ENCODE results near the gene CHST8. TPM values are rescaled to one million over a fixed set of nuclear protein-coding genes. Genes with fewer than 3 reads are reported as not detected.

CHST8 gene
- polyA plus RNA-seq, 1 donor, result 0.66 TPM

DNA sequence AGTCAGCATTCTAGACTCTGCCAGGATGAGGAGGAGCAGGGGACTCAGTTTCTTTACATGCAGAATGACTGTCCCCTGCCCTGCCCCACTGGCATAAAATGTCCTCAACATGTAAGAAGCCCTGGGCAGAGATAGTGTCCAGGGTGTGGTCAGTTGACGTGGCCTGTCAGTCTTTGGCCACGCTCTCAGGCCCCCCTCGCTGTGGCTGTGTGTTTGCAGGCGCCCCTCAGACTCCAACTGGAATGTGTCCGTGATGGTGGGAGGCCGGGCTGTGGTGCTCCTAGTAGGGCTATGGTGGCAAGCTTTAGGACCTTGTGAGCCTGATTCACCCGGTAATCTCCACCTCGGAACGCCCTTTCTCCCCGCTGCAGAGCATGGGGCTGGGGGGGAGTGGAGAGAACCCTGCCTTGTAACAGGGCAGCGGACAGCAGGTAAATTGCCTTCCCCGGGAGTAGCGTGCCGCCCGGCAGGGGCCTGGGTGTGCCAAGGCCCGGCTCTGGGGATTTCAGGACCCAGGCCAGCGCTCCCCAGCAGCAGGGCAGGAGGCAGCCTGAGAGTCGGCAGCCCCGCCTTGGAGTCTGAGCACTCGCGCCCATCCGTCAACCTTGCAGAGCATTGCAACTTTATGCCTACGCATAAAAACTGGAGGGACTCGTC is 62.3 kb downstream of the CHST8 start:
- no CpG with 5 or more reads among the region's 24 CpGs for WGBS (ENCODE audit: insufficient coverage, low lambda C conversion rate)
- no peaks in the 10 kb centered on the region for H3K36me3 ChIP-seq (ENCODE audit: control insufficient read depth, insufficient read depth, low read length)
- peaks cover 28% of the 10 kb centered on the region for H3K27me3 ChIP-seq (ENCODE audit: control insufficient read depth, insufficient read depth, low read length)
- H3K27ac ChIP-seq (ENCODE audit: low read length), result no peak overlapping the region
- DNase-seq, result peak; percentile 18 to 33
- H3K9me3 ChIP-seq (ENCODE audit: control insufficient read depth, low read depth, low read length), result no peaks in the 10 kb centered on the region
- no peaks in the 10 kb centered on the region for H3K4me1 ChIP-seq (ENCODE audit: control insufficient read depth, insufficient read depth, low read length)
- no peak overlapping the region for H3K4me3 ChIP-seq (ENCODE audit: low read length)

DNA sequence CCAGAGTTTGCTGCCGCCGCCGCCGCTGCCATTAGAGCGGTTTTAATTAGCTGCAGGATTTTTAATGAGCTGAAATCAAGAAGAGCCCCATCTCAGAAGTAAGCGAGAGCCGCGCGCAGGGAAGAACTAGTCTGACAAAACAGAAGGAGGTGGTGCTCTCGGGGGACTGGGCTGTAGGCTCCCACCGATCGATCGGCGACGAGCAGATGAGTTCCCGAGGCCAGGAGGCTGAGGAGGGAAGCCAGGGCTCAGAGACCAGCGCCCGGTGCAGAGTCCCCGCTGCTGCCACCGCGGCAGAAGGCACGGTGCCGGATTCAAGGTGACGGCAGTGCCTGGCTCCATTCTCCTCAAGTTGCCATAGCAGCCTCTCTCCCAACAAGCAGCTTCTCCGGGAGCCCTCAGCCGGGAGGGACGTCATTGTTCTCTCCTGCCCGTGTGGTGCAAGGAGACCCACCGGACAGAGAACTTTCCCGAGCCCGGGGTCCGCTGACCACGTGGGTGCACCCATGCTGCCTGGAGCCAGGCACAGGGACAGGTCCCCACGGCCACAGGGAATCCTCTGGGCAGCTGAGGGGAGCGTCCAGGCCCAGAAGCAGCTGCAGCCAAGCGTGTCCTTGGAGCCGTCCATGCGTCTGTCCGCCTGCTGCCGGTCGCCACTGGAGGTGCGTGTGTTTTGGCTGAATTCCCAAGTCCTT is 62.9 kb downstream of the CHST8 start:
- H3K27ac ChIP-seq (ENCODE audit: low read length), result no peak overlapping the region
- no peaks in the 10 kb centered on the region for H3K4me1 ChIP-seq (ENCODE audit: control insufficient read depth, insufficient read depth, low read length)
- 10% methylated on average over 2 of the region's 42 CpGs for WGBS (ENCODE audit: insufficient coverage, low lambda C conversion rate)
- H3K9me3 ChIP-seq (ENCODE audit: control insufficient read depth, low read depth, low read length), result no peaks in the 10 kb centered on the region
- DNase-seq, result no peak
- no peaks in the 10 kb centered on the region for H3K36me3 ChIP-seq (ENCODE audit: control insufficient read depth, insufficient read depth, low read length)
- H3K27me3 ChIP-seq (ENCODE audit: control insufficient read depth, insufficient read depth, low read length), result peaks cover 28% of the 10 kb centered on the region
- no peak overlapping the region for H3K4me3 ChIP-seq (ENCODE audit: low read length)

DNA sequence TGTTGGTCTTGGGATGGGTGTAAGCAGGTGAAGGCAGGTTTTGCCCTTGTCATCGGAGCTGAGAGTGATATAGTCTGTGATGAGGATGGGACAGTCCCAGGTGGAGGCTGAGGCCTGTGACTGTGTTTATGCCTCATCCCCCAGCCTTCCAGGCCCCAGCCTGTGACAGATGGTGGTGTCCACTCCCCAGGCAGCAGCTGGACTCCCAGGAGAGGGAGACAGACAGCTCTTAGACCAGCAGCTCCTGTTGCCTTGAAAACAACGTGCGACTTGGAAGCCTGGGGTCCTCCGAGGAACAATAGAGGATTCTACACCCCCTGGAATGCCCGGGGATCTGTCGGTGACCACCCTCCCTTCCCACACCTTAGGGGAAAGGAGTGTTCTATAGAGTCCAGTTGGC is 63.8 kb downstream of the CHST8 start:
- no peak for DNase-seq
- no CpG with 5 or more reads among the region's 6 CpGs for WGBS (ENCODE audit: insufficient coverage, low lambda C conversion rate)

DNA sequence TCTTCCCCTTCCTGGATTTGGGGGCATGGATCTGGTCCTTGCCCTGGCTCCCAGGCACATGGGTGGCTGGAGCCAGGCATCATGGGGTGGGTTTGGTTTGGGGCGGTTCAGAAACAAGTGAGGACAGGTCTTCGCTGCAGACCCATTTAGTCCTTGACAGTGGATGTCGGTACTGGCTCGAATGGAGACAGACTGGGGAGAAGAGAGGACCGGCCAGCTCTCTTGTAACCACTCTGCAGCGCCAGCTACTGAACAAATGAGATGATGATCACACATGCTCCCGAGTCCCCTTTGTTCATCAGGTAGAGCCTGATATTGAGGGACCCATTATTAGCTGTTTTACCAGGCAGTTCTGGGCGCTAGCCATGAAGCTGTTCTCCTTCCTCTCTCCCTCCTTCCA is 64.5 kb downstream of the CHST8 start:
- no peaks in the 10 kb centered on the region for H3K36me3 ChIP-seq (ENCODE audit: control insufficient read depth, insufficient read depth, low read length)
- H3K4me1 ChIP-seq (ENCODE audit: control insufficient read depth, insufficient read depth, low read length), result no peaks in the 10 kb centered on the region
- H3K27me3 ChIP-seq (ENCODE audit: control insufficient read depth, insufficient read depth, low read length), result peaks cover 28% of the 10 kb centered on the region
- no peak overlapping the region for H3K27ac ChIP-seq (ENCODE audit: low read length)
- no CpG with 5 or more reads among the region's 8 CpGs for WGBS (ENCODE audit: insufficient coverage, low lambda C conversion rate)
- no peak overlapping the region for H3K4me3 ChIP-seq (ENCODE audit: low read length)
- H3K9me3 ChIP-seq (ENCODE audit: control insufficient read depth, low read depth, low read length), result no peaks in the 10 kb centered on the region
- no peak for DNase-seq

More for the DNA sequence above, 63.8 kb downstream of the CHST8 start:
- Histone ChIP-seq H3K27me3 (ENCODE audit: control insufficient read depth, insufficient read depth, low read length) (peaks cover 28% of the 10 kb centered on the region), H3K36me3 (ENCODE audit: control insufficient read depth, insufficient read depth, low read length) (no peaks in the 10 kb centered on the region), H3K4me1 (ENCODE audit: control insufficient read depth, insufficient read depth, low read length) (no peaks in the 10 kb centered on the region), H3K27ac (ENCODE audit: low read length) (no peak overlapping the region), H3K4me3 (ENCODE audit: low read length) (no peak overlapping the region), H3K9me3 (ENCODE audit: control insufficient read depth, low read depth, low read length) (no peaks in the 10 kb centered on the region)

DNA sequence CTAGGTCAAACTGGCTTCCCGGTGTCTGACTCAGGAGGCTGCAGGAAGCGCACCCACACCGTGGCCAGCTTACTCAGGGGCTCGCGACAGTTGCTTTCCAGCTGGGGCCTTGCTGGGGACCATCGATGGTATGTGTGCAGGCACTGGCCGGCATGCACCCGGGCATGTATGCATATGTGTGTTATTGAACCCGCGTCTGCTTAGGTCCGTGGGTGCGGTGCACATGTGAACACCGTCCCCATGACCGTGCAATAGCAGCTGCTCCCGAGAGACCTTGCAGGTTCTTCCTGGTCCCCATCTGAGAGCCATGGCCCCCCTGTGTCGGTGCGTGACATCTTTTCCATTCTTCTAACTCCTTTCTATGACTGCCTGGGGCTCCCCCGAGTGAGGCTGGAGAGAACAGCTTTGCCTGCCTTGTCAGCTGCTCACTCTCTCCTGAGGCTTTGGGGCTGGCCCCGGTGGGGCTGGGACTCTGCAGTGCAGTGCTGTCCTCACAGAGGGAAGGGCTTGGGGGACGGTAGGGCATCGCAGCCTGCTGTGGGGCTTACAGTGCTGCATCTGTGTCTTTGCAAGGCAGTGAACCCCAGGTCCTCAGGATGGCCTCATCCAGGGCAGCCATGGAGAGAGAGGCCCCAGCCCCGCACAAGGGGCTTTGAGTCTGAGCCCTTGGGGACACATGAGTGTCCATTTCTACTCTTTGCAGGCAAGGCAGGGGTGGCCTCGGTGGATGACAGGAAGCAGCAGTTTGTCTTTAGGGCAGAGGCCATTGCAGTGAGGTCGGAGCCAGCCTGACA is 65.1 kb downstream of the CHST8 start:
- Histone ChIP-seq H3K27me3 (ENCODE audit: control insufficient read depth, insufficient read depth, low read length) (peaks cover 28% of the 10 kb centered on the region), H3K4me3 (ENCODE audit: low read length) (no peak overlapping the region), H3K27ac (ENCODE audit: low read length) (no peak overlapping the region), H3K9me3 (ENCODE audit: control insufficient read depth, low read depth, low read length) (no peaks in the 10 kb centered on the region), H3K36me3 (ENCODE audit: control insufficient read depth, insufficient read depth, low read length) (no peaks in the 10 kb centered on the region), H3K4me1 (ENCODE audit: control insufficient read depth, insufficient read depth, low read length) (no peaks in the 10 kb centered on the region)
- no peak for DNase-seq
- WGBS (ENCODE audit: insufficient coverage, low lambda C conversion rate), result no CpG with 5 or more reads among the region's 24 CpGs

DNA sequence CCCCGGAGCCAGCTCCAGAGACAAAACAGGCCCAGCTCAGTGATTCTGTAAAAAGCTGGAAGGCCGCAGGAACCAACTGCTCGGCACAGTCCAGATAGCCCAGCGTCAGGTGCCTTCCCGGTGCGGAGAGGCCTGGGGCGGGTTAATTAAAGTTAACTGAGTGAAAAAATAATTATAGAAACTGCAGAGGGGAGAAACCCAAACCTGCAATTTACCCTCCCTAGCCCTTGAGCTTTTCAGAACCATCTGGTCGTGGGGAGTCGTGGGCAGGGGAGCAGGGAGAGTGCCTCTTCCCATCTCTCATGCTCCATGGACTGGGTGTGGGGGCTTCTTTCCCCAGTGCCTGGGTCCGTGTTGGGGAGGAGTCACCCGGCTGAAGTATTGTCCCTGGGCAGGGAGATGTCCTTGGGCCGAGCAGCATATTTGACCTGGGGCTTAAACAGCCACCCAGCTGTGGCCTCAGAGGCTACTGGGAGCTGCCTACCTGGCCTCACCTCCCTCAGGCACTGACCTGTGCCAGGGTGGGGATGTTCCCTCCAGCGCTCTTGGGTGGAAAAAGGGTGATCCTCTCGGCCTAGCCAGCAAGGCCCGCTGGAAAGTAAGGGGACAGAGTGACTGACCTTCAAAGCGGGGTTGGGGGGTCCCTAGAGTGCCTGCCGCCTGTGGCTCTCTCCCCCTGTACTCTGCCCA is 65.9 kb downstream of the CHST8 start:
- no peaks in the 10 kb centered on the region for H3K36me3 ChIP-seq (ENCODE audit: control insufficient read depth, insufficient read depth, low read length)
- H3K9me3 ChIP-seq (ENCODE audit: control insufficient read depth, low read depth, low read length), result no peaks in the 10 kb centered on the region
- no peak overlapping the region for H3K4me3 ChIP-seq (ENCODE audit: low read length)
- H3K4me1 ChIP-seq (ENCODE audit: control insufficient read depth, insufficient read depth, low read length), result no peaks in the 10 kb centered on the region
- no peak overlapping the region for H3K27ac ChIP-seq (ENCODE audit: low read length)
- WGBS (ENCODE audit: insufficient coverage, low lambda C conversion rate), result no CpG with 5 or more reads among the region's 17 CpGs
- H3K27me3 ChIP-seq (ENCODE audit: control insufficient read depth, insufficient read depth, low read length), result peaks cover 28% of the 10 kb centered on the region
- DNase-seq, result no peak

DNA sequence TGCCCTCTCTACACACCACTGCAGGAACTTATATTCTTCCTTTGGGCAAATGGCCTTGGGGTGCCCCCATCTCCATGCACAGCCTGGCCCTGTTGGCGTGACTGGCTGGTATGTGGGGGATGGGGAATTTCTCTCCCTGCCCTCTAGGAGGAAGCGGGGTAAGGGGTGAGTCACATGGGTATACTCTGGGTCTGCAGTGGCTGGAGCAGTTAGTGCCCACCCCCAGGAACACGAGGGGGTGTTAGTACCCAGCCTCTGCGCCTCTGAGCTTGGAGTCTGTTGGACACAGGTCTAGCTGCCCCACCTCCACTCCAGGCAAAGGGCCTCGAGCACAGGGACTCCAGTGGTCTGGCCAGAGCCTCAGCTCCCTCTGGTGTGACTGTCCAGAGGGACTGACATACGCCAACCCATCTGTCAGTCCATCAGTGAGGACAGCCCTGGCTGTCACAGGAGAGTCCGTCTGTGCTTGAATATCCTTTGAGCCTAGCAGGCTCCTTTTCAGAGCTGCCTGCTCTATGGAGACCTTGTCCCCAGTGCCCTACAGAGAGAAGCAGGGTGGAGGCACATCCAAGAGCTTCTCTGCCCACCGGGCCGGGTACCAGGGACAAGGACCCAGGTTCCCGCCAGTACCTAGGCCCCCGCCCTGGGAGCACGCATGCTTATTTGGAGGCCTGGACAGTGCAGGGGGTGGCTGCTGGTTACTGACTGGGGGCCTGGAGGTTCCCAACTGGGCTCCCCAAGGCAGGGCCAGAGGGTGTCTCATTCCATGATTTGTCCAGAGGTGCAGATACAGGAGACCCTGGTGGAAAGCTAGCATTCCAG is 66.6 kb downstream of the CHST8 start:
- no CpG with 5 or more reads among the region's 12 CpGs for WGBS (ENCODE audit: insufficient coverage, low lambda C conversion rate)
- H3K4me1 ChIP-seq (ENCODE audit: control insufficient read depth, insufficient read depth, low read length), result no peaks in the 10 kb centered on the region
- no peaks in the 10 kb centered on the region for H3K36me3 ChIP-seq (ENCODE audit: control insufficient read depth, insufficient read depth, low read length)
- no peaks in the 10 kb centered on the region for H3K9me3 ChIP-seq (ENCODE audit: control insufficient read depth, low read depth, low read length)
- H3K4me3 ChIP-seq (ENCODE audit: low read length), result no peak overlapping the region
- no peak for DNase-seq
- peaks cover 26% of the 10 kb centered on the region for H3K27me3 ChIP-seq (ENCODE audit: control insufficient read depth, insufficient read depth, low read length)
- H3K27ac ChIP-seq (ENCODE audit: low read length), result no peak overlapping the region

DNA sequence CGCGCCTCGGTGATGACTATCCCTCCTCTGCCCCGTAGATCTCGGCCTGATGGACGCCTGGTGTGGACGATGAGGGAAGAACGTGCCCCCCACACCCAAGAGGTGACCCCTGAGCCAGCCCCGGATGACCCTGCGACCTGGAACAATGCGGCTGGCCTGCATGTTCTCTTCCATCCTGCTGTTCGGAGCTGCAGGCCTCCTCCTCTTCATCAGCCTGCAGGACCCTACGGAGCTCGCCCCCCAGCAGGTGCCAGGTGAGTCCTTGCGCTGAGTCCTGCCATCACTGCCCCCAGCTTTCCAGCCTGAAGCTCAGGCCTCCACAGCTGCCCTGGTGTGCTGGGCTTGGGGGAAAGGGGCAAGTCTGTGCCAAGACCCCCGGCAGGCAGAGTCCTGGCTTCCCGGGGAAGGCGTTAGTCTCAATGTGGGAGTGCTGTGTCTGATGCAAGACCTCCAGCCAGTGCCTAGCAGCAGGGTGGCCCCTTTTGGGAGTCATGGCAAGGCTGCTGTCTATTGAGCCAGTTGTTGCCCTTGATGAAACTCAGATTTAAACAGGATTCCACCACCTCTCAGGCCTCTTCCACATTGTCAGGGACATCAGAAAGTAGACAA is 67.5 kb downstream of the CHST8 start:
- no CpG with 5 or more reads among the region's 18 CpGs for WGBS (ENCODE audit: insufficient coverage, low lambda C conversion rate)
- Histone ChIP-seq H3K27ac (ENCODE audit: low read length) (no peak overlapping the region), H3K4me1 (ENCODE audit: control insufficient read depth, insufficient read depth, low read length) (no peaks in the 10 kb centered on the region), H3K27me3 (ENCODE audit: control insufficient read depth, insufficient read depth, low read length) (peaks cover 19% of the 10 kb centered on the region), H3K4me3 (ENCODE audit: low read length) (no peak overlapping the region), H3K9me3 (ENCODE audit: control insufficient read depth, low read depth, low read length) (no peaks in the 10 kb centered on the region), H3K36me3 (ENCODE audit: control insufficient read depth, insufficient read depth, low read length) (no peaks in the 10 kb centered on the region)
- no peak for DNase-seq

DNA sequence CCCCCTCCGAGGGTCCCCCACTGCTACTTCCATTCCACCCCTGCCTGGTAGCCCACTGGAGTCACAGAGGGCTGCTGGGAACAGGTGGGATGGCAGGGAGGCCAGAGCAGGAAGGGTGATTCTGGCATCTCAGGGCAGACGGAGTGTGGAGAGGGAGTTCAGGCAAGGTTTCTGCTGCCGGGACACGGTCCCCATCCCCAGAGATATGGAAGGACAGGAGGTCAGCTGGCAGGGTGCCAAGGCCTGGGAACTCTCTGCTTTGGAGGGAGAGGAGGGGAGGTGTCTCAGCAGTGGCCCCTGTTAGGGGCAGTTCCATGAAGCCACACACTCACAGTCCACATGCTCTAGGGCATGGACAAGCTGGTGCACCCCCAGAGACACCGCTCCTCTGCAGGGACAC is 68.1 kb downstream of the CHST8 start:
- no peak for DNase-seq
- H3K36me3 ChIP-seq (ENCODE audit: control insufficient read depth, insufficient read depth, low read length), result no peaks in the 10 kb centered on the region
- H3K9me3 ChIP-seq (ENCODE audit: control insufficient read depth, low read depth, low read length), result no peaks in the 10 kb centered on the region
- H3K4me3 ChIP-seq (ENCODE audit: low read length), result no peak overlapping the region
- WGBS (ENCODE audit: insufficient coverage, low lambda C conversion rate), result no CpG with 5 or more reads among the region's 5 CpGs
- no peaks in the 10 kb centered on the region for H3K4me1 ChIP-seq (ENCODE audit: control insufficient read depth, insufficient read depth, low read length)
- peaks cover 13% of the 10 kb centered on the region for H3K27me3 ChIP-seq (ENCODE audit: control insufficient read depth, insufficient read depth, low read length)
- H3K27ac ChIP-seq (ENCODE audit: low read length), result no peak overlapping the region

Measured in large intestine (tissue), 3 donors.